MG63 (cell line): ENCODE data around the gene CTNND1. TPM values are rescaled to one million over a fixed set of nuclear protein-coding genes. Genes with fewer than 3 reads are reported as not detected.

Experiments
- DNase-seq: peaks from one replicate; pipeline ENCODE4 v3.0.0-alpha.2; 2020
- H3K27me3 ChIP-seq: fragments of 250-450 bp; sonication (Bioruptor Pico); 2 replicates; pipeline ENCODE4 v1.5.1; 2020; ENCODE audit warnings: mild to moderate bottlenecking, moderate library complexity
- H3K36me3 ChIP-seq: fragments of 250-450 bp; sonication (Bioruptor Pico); 2 replicates; pipeline ENCODE4 v1.5.1; 2020; ENCODE audit warnings: mild to moderate bottlenecking, moderate library complexity
- H3K4me3 ChIP-seq: fragments of 250-450 bp; sonication (Bioruptor Pico); 2 replicates; pipeline ENCODE4 v1.5.1; 2020; ENCODE audit warnings: mild to moderate bottlenecking, moderate library complexity
- H3K9me3 ChIP-seq: fragments of 250-450 bp; sonication (Bioruptor Pico); 2 replicates; pipeline ENCODE4 v1.5.1; 2020; ENCODE audit warnings: mild to moderate bottlenecking, moderate library complexity
- total RNA-seq: library from RNA; depleted of rRNA; stranded (reverse); fragments of >200 nt; shearing (Covaris generic); gene quantifications from 2 replicates; pipeline ENCODE4 v1.2.3, GENCODE V29; 2014; ENCODE audit warnings: low replicate concordance

Gene CTNND1
- total RNA-seq, 1 experiment from 2014 or later, result 25.9 TPM

GRCh38 chr11:57751676-57752253, 9.8 kb upstream of the CTNND1 start, which contains the start of gene BTBD18:
Gene BTBD18, minus strand, starts transcription at chr11:57751819. Its CDS starts 631 bp downstream, at chr11:57751188.
- Histone ChIP-seq H3K36me3 (peaks cover 4% of the 10 kb centered on the region; the same call in 1 of the 2 replicates), H3K4me3 (no peak within 1 kb of the TSS), H3K27me3 (no peaks in the 10 kb centered on the region), H3K9me3 (no peaks in the 10 kb centered on the region)
- no peak for DNase-seq

GRCh38 chr11:57752954-57753353, 8.6 kb upstream of the CTNND1 start:
- Histone ChIP-seq H3K27me3 (no peaks in the 10 kb centered on the region), H3K9me3 (no peaks in the 10 kb centered on the region), H3K36me3 (peaks cover 4% of the 10 kb centered on the region; the same call in 1 of the 2 replicates), H3K4me3 (no peak overlapping the region)
- DNase-seq, result no peak

GRCh38 chr11:57758174-57758573, 3.4 kb upstream of the CTNND1 start:
- Histone ChIP-seq H3K27me3 (no peaks in the 10 kb centered on the region), H3K9me3 (no peaks in the 10 kb centered on the region), H3K36me3 (no peaks in the 10 kb centered on the region), H3K4me3 (no peak overlapping the region)
- no peak for DNase-seq

- peaks cover 9% of the 10 kb centered on the region for H3K36me3 ChIP-seq
- no peak for DNase-seq
- peak overlapping the region; percentile 78 for H3K4me3 ChIP-seq
- H3K9me3 ChIP-seq, result no peaks in the 10 kb centered on the region
- no peaks in the 10 kb centered on the region for H3K27me3 ChIP-seq
Measured at GRCh38 chr11:57762235-57762861, 746 bp downstream of the CTNND1 start.

GRCh38 chr11:57763568-57763967, 2.0 kb downstream of the CTNND1 start:
- Histone ChIP-seq H3K27me3 (no peaks in the 10 kb centered on the region), H3K9me3 (no peaks in the 10 kb centered on the region), H3K4me3 (peak overlapping the region; percentile 78), H3K36me3 (peaks cover 13% of the 10 kb centered on the region)
- DNase-seq, result no peak

- no peaks in the 10 kb centered on the region for H3K27me3 ChIP-seq
- peak overlapping the region; percentile 78 for H3K4me3 ChIP-seq
- DNase-seq, result no peak
- no peaks in the 10 kb centered on the region for H3K9me3 ChIP-seq
- H3K36me3 ChIP-seq, result peaks cover 13% of the 10 kb centered on the region
Measured at GRCh38 chr11:57764021-57764420, 2.4 kb downstream of the CTNND1 start.

GRCh38 chr11:57764566-57764965, 3.0 kb downstream of the CTNND1 start:
- H3K36me3 ChIP-seq, result peaks cover 15% of the 10 kb centered on the region
- H3K27me3 ChIP-seq, result no peaks in the 10 kb centered on the region
- H3K4me3 ChIP-seq, result peak overlapping the region; percentile 78
- H3K9me3 ChIP-seq, result no peaks in the 10 kb centered on the region
- DNase-seq, result no peak

GRCh38 chr11:57764972-57765371, 3.4 kb downstream of the CTNND1 start:
- H3K36me3 ChIP-seq, result peaks cover 17% of the 10 kb centered on the region
- DNase-seq, result no peak

GRCh38 chr11:57770793-57771192, 9.2 kb downstream of the CTNND1 start:
- Histone ChIP-seq H3K9me3 (no peaks in the 10 kb centered on the region), H3K36me3 (peaks cover 23% of the 10 kb centered on the region)
- DNase-seq, result no peak

More at GRCh38 chr11:57764972-57765371, 3.4 kb downstream of the CTNND1 start:
- H3K27me3 ChIP-seq, result no peaks in the 10 kb centered on the region
- no peaks in the 10 kb centered on the region for H3K9me3 ChIP-seq
- peak overlapping the region; percentile 78 for H3K4me3 ChIP-seq

GRCh38 chr11:57771365-57771764, 9.8 kb downstream of the CTNND1 start:
- H3K4me3 ChIP-seq, result no peak overlapping the region
- peaks cover 23% of the 10 kb centered on the region for H3K36me3 ChIP-seq
- H3K27me3 ChIP-seq, result no peaks in the 10 kb centered on the region
- DNase-seq, result no peak
- H3K9me3 ChIP-seq, result no peaks in the 10 kb centered on the region

More at GRCh38 chr11:57770793-57771192, 9.2 kb downstream of the CTNND1 start:
- no peak overlapping the region for H3K4me3 ChIP-seq
- no peaks in the 10 kb centered on the region for H3K27me3 ChIP-seq

GRCh38 chr11:57772562-57772961, 11.0 kb downstream of the CTNND1 start:
- no peak overlapping the region for H3K4me3 ChIP-seq
- H3K27me3 ChIP-seq, result no peaks in the 10 kb centered on the region
- no peak for DNase-seq
- peaks cover 18% of the 10 kb centered on the region for H3K36me3 ChIP-seq
- no peaks in the 10 kb centered on the region for H3K9me3 ChIP-seq

- no peaks in the 10 kb centered on the region for H3K27me3 ChIP-seq
Measured at GRCh38 chr11:57773026-57773598, 11.5 kb downstream of the CTNND1 start.

GRCh38 chr11:57775491-57775890, 13.9 kb downstream of the CTNND1 start:
- no peaks in the 10 kb centered on the region for H3K27me3 ChIP-seq
- peak overlapping the region; percentile 25 for H3K4me3 ChIP-seq
- H3K9me3 ChIP-seq, result no peaks in the 10 kb centered on the region
- peaks cover 12% of the 10 kb centered on the region for H3K36me3 ChIP-seq
- peak; percentile 36 for DNase-seq

More at GRCh38 chr11:57773026-57773598, 11.5 kb downstream of the CTNND1 start:
- H3K36me3 ChIP-seq, result peaks cover 16% of the 10 kb centered on the region
- no peaks in the 10 kb centered on the region for H3K9me3 ChIP-seq
- no peak overlapping the region for H3K4me3 ChIP-seq
- no peak for DNase-seq

- Histone ChIP-seq H3K27me3 (no peaks in the 10 kb centered on the region), H3K9me3 (no peaks in the 10 kb centered on the region), H3K4me3 (peak overlapping the region; percentile 25), H3K36me3 (peaks cover 14% of the 10 kb centered on the region)
- peak; percentile 19 for DNase-seq
Measured at GRCh38 chr11:57776031-57776521, 14.5 kb downstream of the CTNND1 start.

GRCh38 chr11:57776577-57777210, 15.1 kb downstream of the CTNND1 start:
- no peak for DNase-seq
- Histone ChIP-seq H3K4me3 (no peak overlapping the region), H3K27me3 (no peaks in the 10 kb centered on the region), H3K36me3 (peaks cover 17% of the 10 kb centered on the region), H3K9me3 (no peaks in the 10 kb centered on the region)

- Histone ChIP-seq H3K4me3 (no peak overlapping the region), H3K36me3 (peaks cover 17% of the 10 kb centered on the region), H3K27me3 (no peaks in the 10 kb centered on the region), H3K9me3 (no peaks in the 10 kb centered on the region)
- no peak for DNase-seq
Measured at GRCh38 chr11:57777969-57778317, 16.3 kb downstream of the CTNND1 start.
